H1 (cell line): Measurements from ENCODE around the gene PDE1A. TPM values are rescaled to one million over a fixed set of nuclear protein-coding genes. Genes with fewer than 3 reads are reported as not detected.

Experiments
- CTCF ChIA-PET: fragments of 300-600 bp; sonication (Branson Sonifier 250); formaldehyde crosslinking; loops from one replicate; lab custom pipeline; 2021; ENCODE audit not compliant: partially characterized antibody; lab: Charles Lee
- POLR2A ChIA-PET: fragments of 300-600 bp; sonication (Branson Sonifier 250); formaldehyde crosslinking; loops from one replicate; lab custom pipeline; 2021; ENCODE audit warnings: inconsistent platforms; ENCODE audit not compliant: partially characterized antibody; lab: Charles Lee
- DNase-seq, 2 experiments: peaks; one replicate each; pipeline versions ENCODE4 v3.0.0 to v3.0.0-alpha.2; 2010 to 2022; ENCODE audit warnings: low spot score in 2 of 2, low read depth in 1 of 2, mixed read lengths in 1 of 2
- FAIRE-seq: peaks from 2 replicates; lab custom pipeline; 2011; peaks lifted over from hg19 to GRCh38; lab: Jason Lieb, UNC
- H2AFZ ChIP-seq: 2 replicates; pipeline ENCODE4 v1.8.1; 2012; ENCODE audit warnings: low read length, inconsistent platforms
- H2AK5ac ChIP-seq: 2 replicates; pipeline ENCODE4 v1.6.1; 2013; ENCODE audit warnings: low read depth, low read length
- H2BK120ac ChIP-seq: replicated peaks from 2 replicates; pipeline ENCODE3; 2013; ENCODE audit warnings: low read depth, low read length, inconsistent platforms
- H2BK12ac ChIP-seq: 2 replicates; pipeline ENCODE4 v1.6.1; 2013; ENCODE audit warnings: low read depth, low read length
- H2BK15ac ChIP-seq: 2 replicates; pipeline ENCODE4 v1.6.1; 2013; ENCODE audit warnings: low read length
- H2BK20ac ChIP-seq: 2 replicates; pipeline ENCODE4 v1.6.1; 2013; ENCODE audit warnings: low read length
- H2BK5ac ChIP-seq: 2 replicates; pipeline ENCODE4 v1.6.1; 2013; ENCODE audit warnings: low read depth, low read length
- H3K14ac ChIP-seq: 2 replicates; pipeline ENCODE4 v1.6.1; 2013; ENCODE audit warnings: inconsistent platforms; ENCODE audit not compliant: insufficient read length
- H3K18ac ChIP-seq: 2 replicates; pipeline ENCODE4 v1.6.1; 2013; ENCODE audit warnings: low read length; ENCODE audit errors: extremely low read depth
- H3K23ac ChIP-seq: 2 replicates; pipeline ENCODE4 v1.6.1; 2013; ENCODE audit warnings: inconsistent platforms; ENCODE audit not compliant: insufficient read length
- H3K23me2 ChIP-seq: 2 replicates; pipeline ENCODE4 v1.6.1; 2013; ENCODE audit warnings: low read depth, low read length
- H3K27ac ChIP-seq: 2 replicates; pipeline ENCODE4 v1.6.1; 2011; ENCODE audit warnings: low read depth, low read length, inconsistent platforms
- H3K27me3 ChIP-seq, 4 experiments: replicated peaks in 1 of 4; 1 replicate in 1 of 4; 2 replicates in 3 of 4; pipeline versions ENCODE4 v1.6.1 to v1.8.1; 2011 to 2013; ENCODE audit warnings: low read length in 3 of 4, mild to moderate bottlenecking in 3 of 4, inconsistent platforms in 2 of 4, mixed read lengths in 2 of 4, moderate library complexity in 1 of 4; ENCODE audit not compliant: control insufficient read depth in 3 of 4, insufficient read depth in 3 of 4; ENCODE audit errors: extremely low read depth in 1 of 4
- H3K36me3 ChIP-seq, 4 experiments: 2 replicates each; pipeline versions ENCODE4 v1.6.1 to v1.8.1; 2011 to 2013; ENCODE audit warnings: mild to moderate bottlenecking in 4 of 4, low read length in 3 of 4, moderate library complexity in 2 of 4, control low read depth in 1 of 4, inconsistent platforms in 1 of 4; ENCODE audit not compliant: insufficient read depth in 4 of 4, control insufficient read depth in 2 of 4
- H3K4ac ChIP-seq: replicated peaks from 2 replicates; pipeline ENCODE3; 2013; ENCODE audit warnings: low read length, low read depth, mixed read lengths, inconsistent platforms; ENCODE audit not compliant: insufficient read length
- H3K4me1 ChIP-seq, 4 experiments: replicated peaks in 1 of 4; 1 replicate in 1 of 4; 2 replicates in 3 of 4; pipeline versions ENCODE4 v1.6.1 to v1.8.1; 2011 to 2013; ENCODE audit warnings: low read length in 3 of 4, inconsistent platforms in 2 of 4, mixed read lengths in 1 of 4; ENCODE audit not compliant: insufficient read depth in 4 of 4, control insufficient read depth in 3 of 4
- H3K4me2 ChIP-seq, 2 experiments: 2 replicates each; pipeline versions ENCODE4 v1.6.1 to v1.8.1; 2011 to 2013; ENCODE audit warnings: low read depth in 2 of 2, low read length in 2 of 2, control low read depth in 1 of 2, inconsistent platforms in 1 of 2, mild to moderate bottlenecking in 1 of 2; ENCODE audit not compliant: insufficient read depth in 1 of 2
- H3K4me3 ChIP-seq, 4 experiments: fragments of 200-600, 300-600 bp in 1 of 4; sonication (generic), shearing (Covaris generic), sonication (Bioruptor Twin) in 1 of 4; 2 replicates each; pipeline versions ENCODE4 v1.5.1 to v1.8.1; 2011 to 2016; ENCODE audit warnings: low read length in 4 of 4, low read depth in 3 of 4, control low read depth in 2 of 4, inconsistent platforms in 2 of 4, mild to moderate bottlenecking in 2 of 4, mixed read lengths in 1 of 4, moderate library complexity in 1 of 4; ENCODE audit not compliant: insufficient read depth in 2 of 4; ENCODE audit errors: extremely low read depth in 1 of 4
- H3K56ac ChIP-seq: replicated peaks from 2 replicates; pipeline ENCODE3; 2013; ENCODE audit warnings: low read depth, mild to moderate bottlenecking, mixed read lengths, low read length, inconsistent platforms; ENCODE audit not compliant: insufficient read length
- H3K79me1 ChIP-seq: 2 replicates; pipeline ENCODE4 v1.6.1; 2013; ENCODE audit warnings: low read depth, low read length, control low read depth
- H3K79me2 ChIP-seq, 2 experiments: 2 replicates each; pipeline versions ENCODE4 v1.6.1 to v1.8.1; 2012 to 2013; ENCODE audit warnings: low read length in 2 of 2, mild to moderate bottlenecking in 2 of 2, inconsistent platforms in 1 of 2; ENCODE audit not compliant: insufficient read depth in 2 of 2, control insufficient read depth in 1 of 2
- H3K9ac ChIP-seq, 4 experiments: replicated peaks in 1 of 4; 1 replicate in 1 of 4; 2 replicates in 3 of 4; pipeline versions ENCODE4 v1.6.1 to v1.8.1; 2011 to 2013; ENCODE audit warnings: low read depth in 3 of 4, low read length in 3 of 4, control low read depth in 2 of 4, mild to moderate bottlenecking in 2 of 4, moderate library complexity in 2 of 4, inconsistent platforms in 1 of 4; ENCODE audit errors: extremely low read depth in 1 of 4
- H3K9me3 ChIP-seq, 2 experiments: 2 replicates each; pipeline versions ENCODE4 v1.6.1 to v1.8.1; 2012 to 2013; ENCODE audit warnings: mild to moderate bottlenecking in 2 of 2, moderate library complexity in 2 of 2, control low read depth in 1 of 2, inconsistent platforms in 1 of 2, low read depth in 1 of 2, low read length in 1 of 2, mixed read lengths in 1 of 2; ENCODE audit not compliant: insufficient read depth in 2 of 2
- H4K20me1 ChIP-seq, 2 experiments: replicated peaks in 1 of 2; 2 replicates each; pipeline versions ENCODE3 to v1.8.1; 2011 to 2013; ENCODE audit warnings: inconsistent platforms in 2 of 2, low read length in 2 of 2, mild to moderate bottlenecking in 1 of 2; ENCODE audit not compliant: insufficient read depth in 2 of 2, control insufficient read depth in 1 of 2
- H4K5ac ChIP-seq: 2 replicates; pipeline ENCODE4 v1.6.1; 2013; ENCODE audit warnings: low read length, low read depth, mixed read lengths, inconsistent platforms; ENCODE audit not compliant: insufficient read length
- H4K8ac ChIP-seq: 2 replicates; pipeline ENCODE4 v1.8.0; 2013; ENCODE audit warnings: mild to moderate bottlenecking, moderate library complexity, low read length, inconsistent platforms; ENCODE audit not compliant: insufficient read depth; ENCODE audit errors: extremely low read depth
- H4K91ac ChIP-seq: replicated peaks from 2 replicates; pipeline ENCODE3; 2013; ENCODE audit warnings: low read length, mixed read lengths, inconsistent platforms; ENCODE audit not compliant: insufficient read length
- TBP ChIP-seq: IDR thresholded peaks from 2 replicates; pipeline ENCODE4 v1.6.1; 2011; ENCODE audit warnings: low read depth, low read length, improper control_type of control experiment
- WGBS, 2 experiments: shearing (Covaris generic) in 1 of 2; methylation state at CpG; one replicate each; pipeline versions ENCODE4 v1.1.6 to v1.1.7; 2013 to 2015; ENCODE audit warnings: low lambda C conversion rate in 2 of 2, mixed read lengths in 2 of 2, inconsistent platforms in 1 of 2, low coverage in 1 of 2, missing lambda C conversion rate in 1 of 2; ENCODE audit not compliant: insufficient replicate concordance in 2 of 2, insufficient coverage in 1 of 2, insufficient read length in 1 of 2; ENCODE audit errors: extremely low coverage in 1 of 2, missing lambda C conversion rate in 1 of 2; 5-methylcytosine and 5-hydroxymethylcytosine counted together
- polyA plus RNA-seq, 7 experiments: library from polyadenylated mRNA; depleted of rRNA in 3 of 7; stranded (reverse) in 5 of 7; unstranded in 2 of 7; fragments of >200 nt in 5 of 7; fragments of 200-250 nt in 2 of 7; gene quantifications; 1 replicate in 5 of 7; 2 replicates in 1 of 7; 4 replicates in 1 of 7; pipeline versions ENCODE4 v1.2.1 to v1.2.3, GENCODE V29; 2011 to 2013; ENCODE audit warnings: missing spikeins in 2 of 7, mixed read lengths in 2 of 7
- total RNA-seq: library from RNA; stranded (reverse); fragmentation: NEBNext Ultra II Directional; extraction: Animal tissue kit (Norgen Biotek cat#: 25700); gene quantifications from 2 replicates; pipeline ENCODE4 v1.2.1, GENCODE V29; 2021

The PDE1A gene
- total and polyA plus RNA-seq, 2 of the 8 experiments (the other 6 are each of a cell fraction or from before 2014, with no cell fraction given): 0.34 TPM; not detected in 1

DNA sequence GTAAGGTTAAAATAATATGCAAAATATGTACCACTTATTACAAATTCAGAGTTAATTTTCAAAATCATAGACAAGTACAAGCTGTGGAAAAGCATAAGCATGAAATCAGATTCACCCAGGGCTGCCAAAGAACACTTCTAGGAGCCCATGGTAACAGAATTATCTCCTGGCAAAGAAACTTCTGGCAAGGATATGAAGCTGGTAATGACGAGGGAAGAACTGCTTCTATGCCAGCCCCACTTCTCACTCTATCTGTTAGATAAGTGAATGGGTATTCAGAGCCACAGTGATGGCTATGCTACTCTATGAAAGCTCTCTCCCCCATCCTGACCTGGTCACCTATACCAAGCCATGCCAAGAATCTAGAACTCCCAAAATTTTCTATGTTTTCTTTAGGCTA, 36.9 kb upstream of the PDE1A start:
- no peak overlapping the region for H3K23ac ChIP-seq
- DNase-seq: no peak
- no peak overlapping the region for H2AK5ac ChIP-seq
- H3K79me1 ChIP-seq: no peaks in the 10 kb centered on the region
- no peak overlapping the region for H2BK20ac ChIP-seq
- no peaks in the 10 kb centered on the region for H3K4me1 ChIP-seq
- no peak overlapping the region for H2BK12ac ChIP-seq
- H3K4me3 ChIP-seq: no peak overlapping the region
- no peaks in the 10 kb centered on the region for H3K9me3 ChIP-seq
- H3K14ac ChIP-seq: no peak overlapping the region
- no peak overlapping the region for H3K4me2 ChIP-seq
- no peak overlapping the region for H3K9ac ChIP-seq
- H3K56ac ChIP-seq: no peak overlapping the region
- H2AFZ ChIP-seq: no peak overlapping the region
- H2BK15ac ChIP-seq: no peak overlapping the region
- no peaks in the 10 kb centered on the region for H4K20me1 ChIP-seq
- CTCF ChIA-PET: no interaction called here
- H2BK5ac ChIP-seq: no peak overlapping the region
- H3K18ac ChIP-seq: no peak overlapping the region
- no peaks in the 10 kb centered on the region for H3K36me3 ChIP-seq
- no peak for FAIRE-seq
- H3K27me3 ChIP-seq: no peaks in the 10 kb centered on the region
- no peaks in the 10 kb centered on the region for H3K79me2 ChIP-seq
- H2BK120ac ChIP-seq: no peak overlapping the region
- H3K27ac ChIP-seq: no peak overlapping the region
- POLR2A ChIA-PET: no interaction called here
- 73% methylated on average over 1 of the region's 1 CpG; no CpG with 5 or more reads in 1 of the 2 experiments for WGBS, 2 experiments
- H4K5ac ChIP-seq: no peak overlapping the region
- H4K91ac ChIP-seq: no peak overlapping the region
- H3K4ac ChIP-seq: no peak overlapping the region
- H4K8ac ChIP-seq: no peak overlapping the region
- H3K23me2 ChIP-seq: no peaks in the 10 kb centered on the region; the same call in 1 of the 2 replicates
- no peak for TF ChIP-seq TBP
